Measurements from ENCODE around the gene PPM1D.

PPM1D gene

DNA sequence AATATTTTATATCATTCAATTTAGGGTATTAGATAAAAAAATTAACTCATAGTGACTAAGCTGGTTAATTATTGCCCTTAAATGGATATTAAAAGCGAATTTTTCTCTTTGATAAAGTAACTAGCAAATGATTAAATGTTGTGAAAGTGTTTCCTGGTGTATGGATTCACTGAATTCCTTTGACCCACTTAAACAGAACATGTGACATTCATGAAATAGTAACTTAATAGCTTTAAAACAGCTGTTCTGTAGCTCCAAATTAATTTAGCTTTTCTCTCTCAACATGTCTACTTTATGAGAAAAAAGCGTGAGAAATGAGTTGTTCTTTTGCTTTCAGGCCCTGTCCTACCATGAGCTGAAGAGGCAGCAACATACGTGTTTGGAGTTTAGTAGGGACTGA lies 37.6 kb upstream of the PPM1D start:
- TF ChIP-seq CTCF (IDR thresholded peaks at IDR 0.05): no peak

DNA sequence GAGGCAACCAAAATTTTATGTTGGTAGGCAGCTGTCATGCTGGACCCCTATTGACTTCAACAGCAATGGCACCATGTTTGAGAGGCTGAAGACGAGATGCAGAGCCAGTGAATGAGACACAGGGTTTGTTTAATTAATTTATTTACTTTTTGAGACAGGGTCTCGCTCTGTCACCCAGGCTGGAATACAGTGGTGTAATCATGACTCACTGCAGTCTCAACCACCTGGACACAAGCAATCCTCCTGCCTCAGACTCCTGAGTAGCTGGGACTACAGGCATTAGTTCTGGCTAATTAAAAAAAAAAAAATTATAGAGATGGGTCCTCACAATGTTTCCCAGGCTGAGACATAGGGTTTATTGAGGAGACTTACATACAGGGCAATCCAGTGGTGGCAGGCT lies 36.2 kb upstream of the PPM1D start:
- TF ChIP-seq CTCF (IDR thresholded peaks at IDR 0.05): no peak

DNA sequence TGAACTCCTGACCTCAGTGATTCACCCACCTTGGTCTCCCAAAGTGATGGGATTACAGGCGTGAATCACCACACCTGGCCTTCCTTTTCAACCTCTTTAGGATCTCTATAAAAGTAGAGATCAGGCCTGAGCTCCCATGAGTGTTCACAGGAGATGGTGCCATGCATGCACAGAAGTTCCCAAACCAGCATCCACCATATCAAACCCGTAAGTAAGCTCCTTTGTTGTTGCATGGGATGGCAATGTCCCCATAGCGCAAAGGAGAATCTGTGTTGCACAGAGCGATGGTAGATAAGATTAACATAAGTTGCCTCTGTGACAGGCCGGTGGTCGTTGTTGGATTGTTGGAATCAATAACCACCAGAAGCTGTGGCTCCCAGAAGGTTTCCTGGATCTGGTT lies 34.8 kb upstream of the PPM1D start:
- TF ChIP-seq CTCF (IDR thresholded peaks at IDR 0.05): no peak

DNA sequence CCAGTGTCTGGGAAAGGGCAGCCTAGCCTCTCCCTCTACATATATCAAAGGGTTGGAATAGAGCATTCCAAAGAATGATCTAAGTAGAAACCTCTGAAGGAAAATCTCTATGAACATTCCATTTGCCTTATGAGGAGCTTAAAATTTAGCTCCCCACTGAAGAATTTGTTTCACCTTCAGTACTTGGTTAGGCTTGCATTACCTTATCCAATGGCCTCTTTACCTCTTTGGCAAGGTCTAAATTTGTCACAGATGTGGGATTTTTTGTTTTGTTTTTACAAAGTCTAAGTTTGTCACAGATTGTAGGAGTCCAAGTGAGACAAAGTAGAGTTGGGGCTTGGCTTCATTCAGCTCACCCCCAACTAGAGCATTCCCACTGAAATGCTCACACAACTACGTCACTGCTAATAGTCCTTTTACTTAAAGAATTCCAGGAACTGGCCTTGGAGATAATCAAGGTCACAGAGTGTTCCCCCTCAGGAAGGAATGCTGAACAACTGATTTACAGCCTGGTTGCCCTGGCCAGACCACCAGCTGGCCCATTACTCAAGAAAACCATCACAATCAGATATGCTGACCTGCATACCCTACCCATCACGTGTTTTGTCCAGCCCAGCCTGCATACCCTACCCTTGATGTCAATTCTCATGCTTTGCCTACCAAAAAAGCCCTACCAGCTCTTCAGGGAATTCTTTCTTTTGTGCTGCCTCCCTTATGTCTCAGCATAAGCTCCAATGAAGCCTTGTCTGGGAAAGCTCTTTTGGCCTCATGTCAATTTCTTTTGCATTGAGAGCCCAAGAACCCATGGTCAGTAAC lies 26.5 kb upstream of the PPM1D start:
- no peak for TF ChIP-seq CTCF (IDR thresholded peaks at IDR 0.05)

- TF ChIP-seq CTCF (IDR thresholded peaks at IDR 0.05): no peak
Measured at GRCh38 chr17:60577147-60577915, 22.7 kb upstream of the PPM1D start.

DNA sequence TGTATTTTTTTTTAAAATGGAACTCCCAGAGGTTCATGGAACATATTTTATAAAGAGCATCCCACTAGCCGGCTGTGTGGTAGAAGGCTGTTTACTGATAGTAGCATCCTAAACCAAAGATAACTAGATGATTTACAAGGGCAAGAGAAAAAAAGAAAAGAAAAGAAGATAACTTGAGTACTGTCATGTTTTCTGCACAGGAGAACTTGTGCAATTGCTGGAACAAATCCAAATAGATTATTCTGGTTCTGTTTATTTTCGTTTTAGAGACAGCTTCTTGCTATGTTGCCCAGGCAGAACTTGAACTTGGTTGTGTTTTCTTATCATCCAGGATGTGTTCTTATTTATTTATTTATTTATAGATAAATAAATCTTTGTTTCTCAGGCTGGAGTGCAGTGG lies 20.9 kb upstream of the PPM1D start:
- no peak for TF ChIP-seq CTCF (IDR thresholded peaks at IDR 0.05)

DNA sequence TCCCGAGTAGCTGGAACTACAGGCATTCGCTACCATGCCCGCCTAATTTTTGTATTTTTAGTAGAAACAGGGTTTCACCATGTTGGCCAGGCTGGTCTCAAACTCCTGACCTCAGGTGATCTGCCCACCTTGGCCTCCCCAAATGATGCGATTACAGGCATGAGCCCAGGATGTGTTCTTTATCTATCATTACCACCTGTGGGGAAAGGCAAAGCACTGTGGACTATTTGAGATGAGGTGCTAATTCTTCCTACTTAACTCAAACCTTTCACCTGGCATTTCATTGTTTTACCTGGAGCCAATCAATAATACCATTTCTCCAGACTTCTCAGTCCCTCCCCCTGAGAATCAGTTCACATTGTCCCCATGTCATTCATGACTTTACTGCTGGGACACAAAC lies 20.4 kb upstream of the PPM1D start:
- TF ChIP-seq CTCF (IDR thresholded peaks at IDR 0.05): no peak
